ENCODE data around the gene SOX11. TPM values are rescaled to one million over a fixed set of nuclear protein-coding genes. Genes with fewer than 3 reads are reported as not detected.
A peak's percentile ranks its signal among the peaks of the same experiment; 100 is the strongest.

Gene SOX11
- total RNA-seq, 2 donors from 2014 or later = not detected

DNA sequence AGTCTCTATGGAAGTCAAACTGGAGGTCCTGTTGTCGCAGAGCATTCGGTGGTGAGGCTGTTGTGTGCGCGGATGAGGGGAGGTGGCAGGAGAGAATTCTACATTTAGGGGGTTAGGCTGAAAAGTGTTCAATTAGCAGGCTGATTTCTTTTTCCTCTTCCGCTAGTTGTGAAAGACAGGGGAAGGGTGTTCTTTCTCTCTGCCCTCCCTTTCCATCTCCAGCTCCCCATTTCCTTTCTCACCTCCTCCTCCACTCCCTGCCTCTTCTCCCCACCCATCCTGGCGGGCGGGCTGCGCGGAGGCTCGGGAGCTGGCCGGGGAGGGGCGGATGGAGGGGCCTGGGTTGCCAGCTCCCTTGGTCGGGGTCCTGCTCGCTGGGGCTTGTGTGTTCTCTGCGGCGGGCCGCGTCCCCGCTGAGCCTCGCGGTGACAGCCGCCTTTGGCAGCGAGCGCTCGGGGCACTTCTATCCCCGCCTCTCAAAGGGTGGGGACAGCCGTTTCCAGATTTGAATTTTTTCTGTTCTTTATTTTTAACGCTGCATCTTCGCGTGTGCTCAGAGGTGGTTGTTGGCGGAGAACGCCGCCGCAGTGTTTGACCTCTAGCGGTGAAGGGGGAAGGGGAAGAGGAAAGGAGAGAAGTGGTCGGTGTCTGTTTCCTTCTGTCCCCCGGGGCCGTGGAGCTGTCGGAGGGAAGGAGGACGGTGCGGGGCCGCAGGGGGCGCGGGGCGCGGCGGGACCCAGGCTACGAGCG is 3.6 kb downstream of the SOX11 start:
- peak overlapping the region; percentile 37 for H3K4me3 Mint-ChIP-seq
- H3K27me3 Mint-ChIP-seq = peaks cover 50% of the 10 kb centered on the region
- no peak for DNase-seq
- H3K4me1 Mint-ChIP-seq = peaks cover 6% of the 10 kb centered on the region
- no peak for ATAC-seq
- no peaks in the 10 kb centered on the region for H3K9me3 ChIP-seq (ENCODE audit: control insufficient read depth, low read length, poor library complexity, severe bottlenecking)
- H3K36me3 Mint-ChIP-seq (ENCODE audit: low read depth) = peaks cover 6% of the 10 kb centered on the region
- no peak overlapping the region for H3K27ac Mint-ChIP-seq

DNA sequence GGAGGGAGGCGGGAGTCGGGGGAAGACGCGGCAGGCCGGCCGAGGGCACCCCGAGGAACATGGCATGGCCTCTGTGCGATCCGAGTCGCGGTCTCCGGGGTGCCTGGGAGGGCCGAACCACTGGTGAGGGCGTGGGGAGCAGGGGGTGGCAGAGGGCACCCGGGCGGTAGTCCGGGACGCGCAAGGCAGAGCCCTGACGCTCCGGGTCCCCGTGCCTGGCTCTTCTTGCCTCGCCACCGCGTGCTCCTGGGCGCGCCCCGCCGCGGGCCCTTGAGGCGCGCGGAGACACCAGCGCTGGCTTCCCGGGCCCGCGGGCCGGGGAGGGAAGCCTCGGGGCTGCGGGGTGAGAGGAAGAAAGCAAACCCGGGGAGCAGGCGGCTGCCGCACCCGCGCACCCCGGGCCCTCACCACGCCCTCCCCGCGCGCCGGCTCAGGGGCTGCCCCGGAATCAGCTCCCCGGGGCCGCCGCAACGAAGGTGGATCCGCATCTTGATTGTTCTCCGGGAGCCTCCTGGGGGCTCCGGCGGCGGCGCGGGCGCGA is 4.3 kb downstream of the SOX11 start:
- H3K36me3 Mint-ChIP-seq (ENCODE audit: low read depth) = peaks cover 3% of the 10 kb centered on the region
- DNase-seq (no peak), ATAC-seq (no peak)
- no peak overlapping the region for H3K4me3 Mint-ChIP-seq
- H3K27me3 Mint-ChIP-seq = peaks cover 54% of the 10 kb centered on the region
- no peak overlapping the region for H3K27ac Mint-ChIP-seq
- H3K9me3 ChIP-seq (ENCODE audit: control insufficient read depth, low read length, poor library complexity, severe bottlenecking) = no peaks in the 10 kb centered on the region
- H3K4me1 Mint-ChIP-seq = peaks cover 3% of the 10 kb centered on the region

DNA sequence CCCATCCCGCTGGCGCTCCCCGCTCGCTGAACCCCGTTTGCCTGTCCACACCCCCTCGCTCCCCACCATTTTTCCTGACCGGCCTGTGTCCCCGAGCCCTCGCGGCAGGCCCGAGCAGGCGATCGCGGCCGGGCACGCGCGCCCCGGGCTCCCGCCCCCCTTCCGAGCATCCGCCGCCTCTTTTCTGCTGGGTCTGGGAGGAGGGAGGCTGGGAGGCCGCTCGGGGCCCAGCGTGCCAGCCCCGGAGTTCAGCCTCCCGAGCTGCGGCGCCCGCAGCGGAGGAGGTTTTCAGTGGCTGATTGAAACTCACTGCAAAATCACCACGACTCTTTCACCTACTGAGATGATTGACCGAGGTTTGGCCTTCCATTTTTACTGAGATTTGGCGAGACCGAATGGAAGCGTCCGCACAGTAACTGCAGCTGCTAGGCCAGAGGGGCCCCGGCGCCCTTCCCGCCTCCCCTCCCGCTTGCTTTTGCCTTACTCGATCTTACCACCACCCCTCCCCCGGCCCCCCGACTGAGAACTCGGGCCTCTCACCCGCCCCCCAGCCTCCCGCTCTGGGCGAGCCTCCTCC is 4.8 kb downstream of the SOX11 start:
- H3K27me3 Mint-ChIP-seq = peaks cover 56% of the 10 kb centered on the region
- no peaks in the 10 kb centered on the region for H3K9me3 ChIP-seq (ENCODE audit: control insufficient read depth, low read length, poor library complexity, severe bottlenecking)
- DNase-seq = no peak
- no peak overlapping the region for H3K27ac Mint-ChIP-seq
- no peak overlapping the region for H3K4me3 Mint-ChIP-seq
- no peak for ATAC-seq
- peaks cover 3% of the 10 kb centered on the region for H3K4me1 Mint-ChIP-seq
- H3K36me3 Mint-ChIP-seq (ENCODE audit: low read depth) = peaks cover 3% of the 10 kb centered on the region

GRCh38 chr2:5697562-5697961 is 5.4 kb downstream of the SOX11 start:
- peaks cover 59% of the 10 kb centered on the region for H3K27me3 Mint-ChIP-seq
- DNase-seq = no peak
- no peaks in the 10 kb centered on the region for H3K9me3 ChIP-seq (ENCODE audit: control insufficient read depth, low read length, poor library complexity, severe bottlenecking)
- H3K36me3 Mint-ChIP-seq (ENCODE audit: low read depth) = peaks cover 3% of the 10 kb centered on the region
- no peak overlapping the region for H3K27ac Mint-ChIP-seq
- H3K4me1 Mint-ChIP-seq = peaks cover 3% of the 10 kb centered on the region
- no peak for ATAC-seq
- H3K4me3 Mint-ChIP-seq = no peak overlapping the region

DNA sequence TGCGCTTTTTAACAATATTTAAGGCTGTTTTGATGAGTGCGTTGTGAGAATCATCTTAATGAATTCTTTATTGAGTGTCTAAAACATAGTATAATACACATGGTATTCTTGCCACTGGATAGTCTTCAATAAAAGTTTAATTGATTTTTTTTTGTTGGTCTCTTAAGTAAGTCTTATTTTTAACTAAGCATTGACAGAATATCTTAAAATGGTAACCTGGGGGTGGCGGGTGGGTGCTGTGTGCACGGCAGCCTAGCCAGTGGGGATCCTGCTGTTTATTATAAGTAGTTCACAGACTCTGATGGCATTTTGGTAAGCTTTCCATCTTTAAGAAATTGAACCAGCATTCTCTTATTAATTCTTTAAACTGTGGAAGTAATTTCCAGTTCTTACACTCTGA is 6.0 kb downstream of the SOX11 start:
- Mint-ChIP-seq H3K27ac (no peak overlapping the region), H3K4me3 (no peak overlapping the region), H3K27me3 (peaks cover 65% of the 10 kb centered on the region), H3K4me1 (peaks cover 3% of the 10 kb centered on the region), H3K36me3 (ENCODE audit: low read depth) (peaks cover 3% of the 10 kb centered on the region)
- H3K9me3 ChIP-seq (ENCODE audit: control insufficient read depth, low read length, poor library complexity, severe bottlenecking) = no peaks in the 10 kb centered on the region
- DNase-seq = no peak
- no peak for ATAC-seq

DNA sequence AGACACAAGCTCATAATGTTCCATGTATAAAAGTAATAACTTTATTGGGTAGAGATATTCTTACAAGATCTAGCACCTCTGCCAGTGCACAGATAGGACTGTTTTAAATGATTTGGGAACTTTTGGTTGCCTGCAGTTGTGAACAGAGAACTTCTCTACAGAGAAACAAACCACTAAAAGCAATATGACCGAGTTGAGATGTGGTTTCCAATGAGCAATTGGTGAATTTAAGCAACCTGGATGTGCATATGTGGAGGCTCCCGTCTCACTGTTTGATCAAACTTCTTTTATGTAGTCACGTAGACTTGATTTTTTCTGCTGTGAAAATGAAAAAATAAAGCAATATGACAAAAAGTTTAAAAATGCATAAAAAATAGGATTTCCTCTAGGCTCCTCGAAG is 7.8 kb downstream of the SOX11 start:
- Mint-ChIP-seq H3K36me3 (ENCODE audit: low read depth) (no peaks in the 10 kb centered on the region), H3K27me3 (peaks cover 58% of the 10 kb centered on the region), H3K4me3 (no peak overlapping the region), H3K27ac (no peak overlapping the region), H3K4me1 (no peaks in the 10 kb centered on the region)
- ATAC-seq (no peak), DNase-seq (no peak)
- no peaks in the 10 kb centered on the region for H3K9me3 ChIP-seq (ENCODE audit: control insufficient read depth, low read length, poor library complexity, severe bottlenecking)

DNA sequence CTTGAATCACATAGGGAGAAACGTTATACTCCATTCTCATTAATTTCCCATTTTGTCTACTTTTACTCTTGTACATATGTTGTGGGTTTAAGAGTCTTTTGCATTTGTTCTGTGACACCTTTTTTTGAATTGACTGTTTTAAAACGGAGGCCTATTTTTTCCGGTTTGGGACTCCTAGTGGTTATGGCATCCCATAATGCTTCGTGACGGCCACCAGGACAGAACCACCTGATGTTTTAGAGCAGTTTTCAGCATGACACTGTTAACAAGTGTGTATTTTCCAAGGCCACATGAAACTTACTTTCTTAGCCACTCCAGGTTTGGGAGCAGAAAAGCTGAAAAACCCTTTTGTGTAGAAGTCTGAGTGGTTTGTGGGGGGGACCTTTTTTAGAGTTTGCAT is 8.4 kb downstream of the SOX11 start:
- Mint-ChIP-seq H3K4me1 (no peaks in the 10 kb centered on the region), H3K4me3 (no peak overlapping the region), H3K27ac (no peak overlapping the region), H3K27me3 (peaks cover 52% of the 10 kb centered on the region), H3K36me3 (ENCODE audit: low read depth) (no peaks in the 10 kb centered on the region)
- no peaks in the 10 kb centered on the region for H3K9me3 ChIP-seq (ENCODE audit: control insufficient read depth, low read length, poor library complexity, severe bottlenecking)
- ATAC-seq = no peak
- DNase-seq = no peak

- no peak for DNase-seq
- peaks cover 50% of the 10 kb centered on the region for H3K27me3 Mint-ChIP-seq
Measured at GRCh38 chr2:5701266-5701665, 9.1 kb downstream of the SOX11 start.

GRCh38 chr2:5703166-5703565 is 11.0 kb downstream of the SOX11 start:
- Mint-ChIP-seq H3K4me1 (no peaks in the 10 kb centered on the region), H3K27me3 (peaks cover 43% of the 10 kb centered on the region), H3K4me3 (no peak overlapping the region), H3K27ac (no peak overlapping the region), H3K36me3 (ENCODE audit: low read depth) (no peaks in the 10 kb centered on the region)
- ATAC-seq = no peak
- no peaks in the 10 kb centered on the region for H3K9me3 ChIP-seq (ENCODE audit: control insufficient read depth, low read length, poor library complexity, severe bottlenecking)
- no peak for DNase-seq

More at GRCh38 chr2:5701266-5701665, 9.1 kb downstream of the SOX11 start:
- no peaks in the 10 kb centered on the region for H3K9me3 ChIP-seq (ENCODE audit: control insufficient read depth, low read length, poor library complexity, severe bottlenecking)
- Mint-ChIP-seq H3K4me1 (no peaks in the 10 kb centered on the region), H3K27ac (no peak overlapping the region), H3K4me3 (no peak overlapping the region), H3K36me3 (ENCODE audit: low read depth) (no peaks in the 10 kb centered on the region)
- ATAC-seq = no peak

GRCh38 chr2:5705490-5705889 is 13.3 kb downstream of the SOX11 start:
- ATAC-seq (no peak), DNase-seq (no peak)
- Mint-ChIP-seq H3K4me1 (no peaks in the 10 kb centered on the region), H3K36me3 (ENCODE audit: low read depth) (no peaks in the 10 kb centered on the region), H3K27me3 (peaks cover 23% of the 10 kb centered on the region), H3K4me3 (no peak overlapping the region), H3K27ac (no peak overlapping the region)
- H3K9me3 ChIP-seq (ENCODE audit: control insufficient read depth, low read length, poor library complexity, severe bottlenecking) = no peaks in the 10 kb centered on the region

GRCh38 chr2:5706717-5707455 is 14.7 kb downstream of the SOX11 start:
- DNase-seq = no peak
- Mint-ChIP-seq H3K27ac (no peak overlapping the region), H3K27me3 (peaks cover 12% of the 10 kb centered on the region), H3K4me1 (no peaks in the 10 kb centered on the region), H3K4me3 (no peak overlapping the region), H3K36me3 (ENCODE audit: low read depth) (no peaks in the 10 kb centered on the region)
- H3K9me3 ChIP-seq (ENCODE audit: control insufficient read depth, low read length, poor library complexity, severe bottlenecking) = no peaks in the 10 kb centered on the region
- ATAC-seq = no peak

GRCh38 chr2:5710615-5711014 is 18.4 kb downstream of the SOX11 start:
- no peaks in the 10 kb centered on the region for H3K27me3 Mint-ChIP-seq
- no peak overlapping the region for H3K27ac Mint-ChIP-seq
- H3K4me1 Mint-ChIP-seq = no peaks in the 10 kb centered on the region
- H3K4me3 Mint-ChIP-seq = no peak overlapping the region
- H3K36me3 Mint-ChIP-seq (ENCODE audit: low read depth) = no peaks in the 10 kb centered on the region
- ATAC-seq (no peak), DNase-seq (no peak)
- H3K9me3 ChIP-seq (ENCODE audit: control insufficient read depth, low read length, poor library complexity, severe bottlenecking) = no peaks in the 10 kb centered on the region

GRCh38 chr2:5713101-5713500 is 20.9 kb downstream of the SOX11 start:
- ATAC-seq (no peak), DNase-seq (no peak)
- Mint-ChIP-seq H3K4me1 (no peaks in the 10 kb centered on the region), H3K36me3 (ENCODE audit: low read depth) (no peaks in the 10 kb centered on the region), H3K27me3 (no peaks in the 10 kb centered on the region), H3K4me3 (no peak overlapping the region), H3K27ac (no peak overlapping the region)
- no peaks in the 10 kb centered on the region for H3K9me3 ChIP-seq (ENCODE audit: control insufficient read depth, low read length, poor library complexity, severe bottlenecking)

Measured in T-helper 17 cell (primary cell).